Immature natural killer cell (primary cell): ENCODE results near the gene ODAD4. TPM values are rescaled to one million over a fixed set of nuclear protein-coding genes. Genes with fewer than 3 reads are reported as not detected.

Experiments
- DNase-seq, 3 donors: peaks; one replicate each; pipeline ENCODE4 v3.0.0; 2022; ENCODE audit warnings: mixed read lengths in 1 of 3
- H3K27ac Mint-ChIP-seq, 6 donors: one replicate each; pipeline ENCODE4 v1.8.0; 2020; ENCODE audit warnings: mixed read lengths in 6 of 6, mild to moderate bottlenecking in 5 of 6, inconsistent platforms in 4 of 6, moderate library complexity in 3 of 6
- H3K27me3 Mint-ChIP-seq, 3 donors: one replicate each; pipeline ENCODE4 v1.8.0; 2020 to 2021; ENCODE audit warnings: low read depth in 3 of 3, mild to moderate bottlenecking in 3 of 3, mixed read lengths in 3 of 3, moderate library complexity in 3 of 3, inconsistent platforms in 1 of 3
- H3K36me3 Mint-ChIP-seq, 3 donors: one replicate each; pipeline ENCODE4 v1.8.0; 2020; ENCODE audit warnings: mixed read lengths in 3 of 3, inconsistent platforms in 2 of 3, mild to moderate bottlenecking in 2 of 3
- H3K4me1 Mint-ChIP-seq, 2 donors: one replicate each; pipeline ENCODE4 v1.8.0; 2020; ENCODE audit warnings: inconsistent platforms in 2 of 2, mild to moderate bottlenecking in 2 of 2, mixed read lengths in 2 of 2, moderate library complexity in 1 of 2
- H3K4me3 Mint-ChIP-seq, 5 donors: one replicate each; pipeline ENCODE4 v1.8.0; 2020; ENCODE audit warnings: mild to moderate bottlenecking in 5 of 5, mixed read lengths in 5 of 5, inconsistent platforms in 3 of 5, moderate library complexity in 3 of 5
- H3K9me3 Mint-ChIP-seq, 6 donors: one replicate each; pipeline ENCODE4 v1.8.0; 2020; ENCODE audit warnings: mild to moderate bottlenecking in 6 of 6, mixed read lengths in 6 of 6, inconsistent platforms in 4 of 6, moderate library complexity in 3 of 6
- polyA plus RNA-seq, 3 donors: library from polyadenylated mRNA; unstranded; fragments of 300-500 nt; fragmentation: Illumina TruSeq; gene quantifications; one replicate each; pipeline ENCODE4 v1.2.3, GENCODE V29; 2021

Gene ODAD4
- polyA plus RNA-seq, 3 donors from 2014 or later: 0.15 to 0.38 TPM; not detected in 1

DNA sequence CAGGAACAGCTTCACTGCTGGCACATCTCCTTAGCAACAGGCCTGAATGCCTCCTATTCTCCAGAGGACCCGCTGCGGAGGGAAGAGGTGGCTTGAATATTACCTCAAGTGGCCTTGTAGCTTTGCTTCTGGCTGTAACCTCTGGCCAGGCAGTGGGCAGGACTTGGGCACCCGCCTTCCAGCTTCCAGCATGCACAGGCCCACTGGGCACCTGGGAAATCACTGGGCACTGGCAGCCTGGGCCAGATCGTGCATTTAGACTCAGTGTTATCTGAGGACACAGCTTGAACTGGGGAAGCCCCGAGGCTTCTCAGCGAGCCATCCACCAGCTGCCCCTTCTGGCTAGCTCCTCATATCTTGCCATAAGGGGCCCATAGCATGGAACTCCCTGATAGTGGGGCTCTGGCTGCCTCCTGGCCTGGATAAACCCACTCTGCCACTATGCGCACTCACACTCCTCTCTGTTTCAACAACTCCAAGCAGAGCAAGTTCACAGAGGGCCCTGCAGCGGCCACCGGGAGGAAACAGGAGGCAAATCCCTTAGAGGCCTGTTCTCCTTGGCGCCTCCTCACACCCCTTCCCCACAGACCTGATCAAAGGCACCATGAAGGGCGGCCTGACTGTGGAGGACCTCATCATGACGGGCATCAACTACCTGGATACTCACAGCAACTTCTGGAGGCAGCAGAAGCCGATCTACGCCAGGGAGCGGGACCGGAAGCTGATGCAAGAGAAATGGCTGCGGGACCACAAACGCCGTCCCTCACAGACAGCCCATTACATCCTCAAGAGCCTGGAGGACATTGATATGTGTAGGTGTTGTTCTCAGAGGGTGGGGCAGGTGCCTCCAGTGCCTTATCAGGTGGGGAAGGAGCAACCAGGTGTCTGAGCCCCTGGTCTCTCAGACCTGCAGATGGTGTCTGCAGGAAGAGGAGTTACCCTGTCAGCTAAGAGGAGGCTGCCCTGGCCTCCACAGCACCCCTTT lies 7.8 kb downstream of the ODAD4 start:
- H3K4me1 Mint-ChIP-seq: no peaks in the 10 kb centered on the region
- H3K27ac Mint-ChIP-seq: no peak overlapping the region
- H3K36me3 Mint-ChIP-seq: no peaks in the 10 kb centered on the region
- DNase-seq: no peak
- H3K27me3 Mint-ChIP-seq: peaks cover under 1 to 4% (median 2%) of the 10 kb centered on the region in 3 donors
- no peaks in the 10 kb centered on the region for H3K9me3 Mint-ChIP-seq
- H3K4me3 Mint-ChIP-seq: no peak overlapping the region

DNA sequence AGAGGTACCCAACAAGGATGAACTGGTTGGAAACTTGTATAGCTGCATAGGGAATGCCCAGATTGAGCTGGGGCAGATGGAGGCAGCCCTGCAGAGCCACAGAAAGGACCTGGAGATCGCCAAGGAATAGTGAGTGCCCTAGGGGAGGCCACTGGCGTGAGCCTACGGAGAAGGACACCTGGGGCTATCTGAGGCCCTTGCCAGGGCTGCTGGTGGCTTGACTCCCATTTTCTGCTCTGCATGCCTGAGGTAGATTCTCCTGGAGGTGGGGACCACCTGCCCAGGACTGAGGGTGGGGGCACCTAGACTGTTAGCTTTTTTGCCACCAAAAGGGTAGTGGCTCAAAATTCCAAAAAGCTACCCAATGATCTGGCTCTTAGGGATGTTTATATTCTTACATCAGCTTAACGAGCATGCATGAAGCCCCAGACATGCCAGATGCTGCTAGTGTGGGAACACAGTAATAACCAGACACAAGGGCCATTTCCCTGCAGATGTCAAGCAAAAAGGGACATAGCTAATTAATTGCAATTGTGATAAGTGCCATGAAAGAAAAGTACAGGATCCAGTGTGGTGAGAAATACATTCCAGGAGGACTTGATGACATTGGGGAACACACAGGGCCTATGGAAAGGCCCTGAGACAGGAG lies 8.8 kb downstream of the ODAD4 start:
- H3K4me3 Mint-ChIP-seq: no peak overlapping the region
- no peaks in the 10 kb centered on the region for H3K36me3 Mint-ChIP-seq
- no peaks in the 10 kb centered on the region for H3K9me3 Mint-ChIP-seq
- H3K27ac Mint-ChIP-seq: no peak overlapping the region
- no peak for DNase-seq
- no peaks in the 10 kb centered on the region for H3K4me1 Mint-ChIP-seq
- H3K27me3 Mint-ChIP-seq: peaks cover 2 to 4% (median 2%) of the 10 kb centered on the region in 3 donors

DNA sequence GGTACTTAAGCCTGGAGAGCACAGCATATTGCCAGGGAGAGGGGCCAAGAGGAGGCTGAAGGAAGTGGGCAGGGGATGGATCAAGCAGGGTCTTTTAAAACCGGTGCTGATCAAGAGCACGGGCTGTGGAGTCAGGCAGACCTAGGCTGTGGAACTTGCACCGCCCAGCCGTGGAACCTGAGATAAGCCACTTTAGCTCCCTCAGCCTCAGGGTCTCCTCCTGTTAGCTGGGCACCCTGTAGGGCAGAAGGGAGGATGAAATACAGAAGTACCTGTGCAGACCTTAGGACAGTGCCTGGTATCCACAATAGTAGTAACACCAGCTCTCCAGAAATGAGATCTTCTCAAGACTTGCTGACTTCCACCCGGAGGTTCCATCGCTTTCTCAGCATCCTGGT lies 9.3 kb downstream of the ODAD4 start:
- Mint-ChIP-seq H3K4me1 (no peaks in the 10 kb centered on the region), H3K27me3 (peaks cover 2 to 4% (median 2%) of the 10 kb centered on the region in 3 donors), H3K27ac (peak overlapping the region in 1 of 6 donors; percentile 50), H3K4me3 (no peak overlapping the region), H3K9me3 (no peaks in the 10 kb centered on the region), H3K36me3 (no peaks in the 10 kb centered on the region)
- DNase-seq: no peak

DNA sequence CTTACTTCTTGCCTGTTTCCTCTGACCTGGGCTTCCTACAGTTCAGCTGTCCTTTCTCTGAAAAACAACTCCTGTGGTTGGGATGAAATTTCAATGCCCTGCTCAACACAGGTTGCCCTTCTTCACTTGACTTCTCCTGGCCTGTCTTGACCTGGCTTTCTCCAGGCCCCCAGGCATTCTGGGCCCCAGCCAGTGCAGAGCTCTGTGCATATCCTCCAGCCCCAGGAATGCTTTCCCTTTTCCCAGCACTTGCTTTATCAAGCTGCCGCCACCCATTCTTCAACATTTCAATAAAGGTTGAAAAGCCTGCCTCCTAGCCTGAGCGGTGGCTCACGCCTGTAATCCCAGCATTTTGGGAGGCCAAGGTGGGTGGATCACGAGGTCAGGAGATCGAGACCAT lies 10.8 kb downstream of the ODAD4 start:
- Mint-ChIP-seq H3K27ac (no peak overlapping the region), H3K4me3 (no peak overlapping the region)
- DNase-seq: no peak

DNA sequence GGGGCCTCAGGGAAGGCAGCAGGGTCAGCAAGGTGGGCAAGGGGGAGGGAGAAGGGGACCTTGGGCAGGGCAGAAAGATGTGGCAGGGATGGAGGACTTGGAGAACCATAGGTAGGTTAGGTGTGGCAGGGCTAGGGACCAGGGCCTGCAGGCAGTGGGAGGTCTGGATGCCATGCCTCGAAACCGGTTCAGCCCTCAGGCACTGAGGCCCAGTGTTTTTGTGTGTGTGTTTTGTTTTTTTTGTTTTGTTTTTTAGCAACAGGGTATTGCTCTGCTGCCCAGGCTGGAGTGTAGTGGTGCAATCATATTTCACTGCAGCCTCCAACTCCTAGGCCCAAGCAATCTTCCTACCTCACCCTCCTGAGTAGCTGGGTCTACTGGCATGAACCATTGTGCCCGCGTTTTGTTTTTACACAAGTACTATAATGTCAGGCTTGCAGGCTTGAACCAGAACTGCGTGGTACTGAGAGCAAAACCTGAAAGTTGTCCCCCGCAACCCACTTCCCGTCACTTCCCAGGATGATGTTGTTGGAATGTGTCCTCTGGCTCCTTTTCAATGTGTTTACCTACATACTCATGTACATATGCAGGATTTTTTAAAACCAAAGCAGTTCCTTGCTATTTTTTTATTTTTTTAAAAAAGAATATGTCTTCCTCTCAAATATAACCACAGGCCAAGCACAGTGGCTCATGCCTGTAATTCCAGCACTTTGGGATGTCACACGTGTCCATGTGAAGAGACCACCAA lies 12.4 kb downstream of the ODAD4 start:
- H3K9me3 Mint-ChIP-seq: no peaks in the 10 kb centered on the region
- peak overlapping the region in 1 of 6 donors; percentile 24 for H3K27ac Mint-ChIP-seq
- no peaks in the 10 kb centered on the region for H3K4me1 Mint-ChIP-seq
- no peaks in the 10 kb centered on the region for H3K36me3 Mint-ChIP-seq
- no peak overlapping the region for H3K4me3 Mint-ChIP-seq
- DNase-seq: no peak
- H3K27me3 Mint-ChIP-seq: peaks cover 0 to 4% (median 2%) of the 10 kb centered on the region in 3 donors

More for the DNA sequence above, 10.8 kb downstream of the ODAD4 start:
- H3K4me1 Mint-ChIP-seq: no peaks in the 10 kb centered on the region
- no peaks in the 10 kb centered on the region for H3K36me3 Mint-ChIP-seq
- no peaks in the 10 kb centered on the region for H3K9me3 Mint-ChIP-seq
- H3K27me3 Mint-ChIP-seq: peaks cover 2 to 4% (median 2%) of the 10 kb centered on the region in 3 donors

DNA sequence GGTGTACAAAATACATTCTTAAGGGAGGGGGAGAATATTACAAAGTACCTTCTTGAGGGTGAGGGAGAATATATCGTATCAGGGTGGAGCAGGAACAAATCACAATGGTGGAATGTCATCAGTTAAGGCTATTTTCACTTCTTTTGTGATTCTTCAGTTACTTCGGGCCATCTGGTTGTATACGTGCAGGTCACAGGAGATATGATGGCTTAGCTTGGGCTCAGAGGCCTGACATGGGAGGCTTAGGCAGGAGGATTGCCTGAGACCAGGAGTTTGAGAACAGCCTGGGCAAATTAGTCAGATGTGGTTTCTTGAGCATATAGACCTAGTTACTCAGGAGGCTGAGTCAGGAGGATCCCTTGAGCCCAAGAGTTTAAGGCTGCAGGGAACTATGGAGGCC lies 13.1 kb downstream of the ODAD4 start:
- peaks cover 0 to 4% (median 2%) of the 10 kb centered on the region in 3 donors for H3K27me3 Mint-ChIP-seq
- no peak for DNase-seq
- no peaks in the 10 kb centered on the region for H3K36me3 Mint-ChIP-seq
- no peaks in the 10 kb centered on the region for H3K9me3 Mint-ChIP-seq
- H3K4me3 Mint-ChIP-seq: no peak overlapping the region
- H3K27ac Mint-ChIP-seq: peak overlapping the region in 1 of 6 donors; percentile 22
- H3K4me1 Mint-ChIP-seq: no peaks in the 10 kb centered on the region

DNA sequence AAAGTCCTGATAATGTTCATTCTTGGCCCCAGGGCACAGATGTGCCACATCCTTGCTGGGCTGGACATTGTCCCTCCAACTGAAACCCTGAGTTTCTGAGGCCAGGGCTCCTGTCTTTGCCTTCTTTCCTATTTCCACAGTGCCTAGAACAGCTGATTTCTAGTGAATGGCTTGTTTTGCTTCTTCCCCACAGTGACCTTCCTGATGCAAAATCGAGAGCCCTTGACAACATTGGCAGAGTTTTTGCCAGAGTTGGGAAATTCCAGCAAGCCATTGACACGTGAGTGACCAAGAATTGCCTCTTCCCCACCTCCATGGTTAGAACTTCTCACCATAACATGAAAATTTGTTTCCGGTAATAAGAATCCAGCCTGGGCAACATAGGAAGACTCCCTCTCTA lies 14.5 kb downstream of the ODAD4 start:
- Mint-ChIP-seq H3K4me1 (no peaks in the 10 kb centered on the region), H3K9me3 (no peaks in the 10 kb centered on the region), H3K27me3 (peaks cover 0 to 4% (median 2%) of the 10 kb centered on the region in 3 donors), H3K4me3 (no peak overlapping the region), H3K36me3 (no peaks in the 10 kb centered on the region), H3K27ac (no peak overlapping the region)
- no peak for DNase-seq

DNA sequence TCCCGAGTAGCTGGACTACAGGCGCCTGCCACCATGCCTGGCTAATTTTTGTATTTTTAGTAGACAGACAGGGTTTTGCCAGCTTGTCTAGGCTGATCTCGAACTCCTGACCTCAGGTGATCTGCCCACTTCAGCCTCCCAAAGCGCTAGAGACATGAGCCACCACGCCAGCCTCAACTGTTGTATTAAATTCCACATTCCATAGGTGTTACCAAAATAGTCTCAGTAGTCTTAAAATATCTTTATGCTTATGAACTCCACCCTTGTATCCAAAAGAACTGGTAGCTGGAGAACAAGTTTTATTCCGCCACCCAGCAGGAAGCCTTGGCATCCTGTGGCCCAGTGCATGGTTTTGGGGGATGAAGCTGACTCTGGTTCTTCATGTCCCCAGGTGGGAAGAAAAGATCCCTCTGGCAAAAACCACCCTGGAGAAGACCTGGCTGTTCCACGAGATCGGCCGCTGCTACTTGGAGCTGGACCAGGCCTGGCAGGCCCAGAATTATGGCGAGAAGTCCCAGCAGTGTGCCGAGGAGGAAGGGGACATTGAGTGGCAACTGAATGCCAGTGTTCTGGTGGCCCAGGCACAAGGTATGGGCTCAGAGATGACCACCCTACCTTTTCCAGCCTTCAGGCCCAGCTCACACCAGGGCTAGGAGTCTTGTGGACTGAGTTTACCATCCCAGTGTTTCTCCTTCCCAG lies 18.5 kb downstream of the ODAD4 start:
- Mint-ChIP-seq H3K9me3 (no peaks in the 10 kb centered on the region), H3K27ac (no peak overlapping the region), H3K4me1 (no peaks in the 10 kb centered on the region), H3K36me3 (no peaks in the 10 kb centered on the region), H3K27me3 (peaks cover 0 to 3% (median 0%) of the 10 kb centered on the region in 3 donors), H3K4me3 (no peak overlapping the region)
- no peak for DNase-seq

DNA sequence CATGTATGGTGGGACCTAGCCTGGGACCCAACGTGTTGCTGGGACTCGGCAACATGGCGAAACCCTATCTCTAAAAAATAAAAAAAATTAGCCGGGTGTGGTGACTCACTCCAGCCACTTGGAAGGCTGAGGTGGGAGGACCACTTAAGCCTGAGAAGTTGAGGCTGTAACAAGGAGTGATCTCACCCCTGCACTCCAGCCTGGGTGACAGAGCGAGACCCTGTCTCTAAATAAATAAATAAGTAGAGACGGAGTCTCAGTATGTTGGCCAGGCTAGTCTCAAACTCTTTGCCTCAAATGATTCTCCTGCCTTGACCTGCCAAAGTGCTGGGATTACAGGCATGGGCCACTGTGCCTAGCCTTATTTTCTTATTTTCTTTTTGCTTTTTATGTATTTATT lies 26.1 kb downstream of the ODAD4 start:
- no peak for DNase-seq
- H3K36me3 Mint-ChIP-seq: no peaks in the 10 kb centered on the region
- H3K27me3 Mint-ChIP-seq: peaks cover 1 to 5% (median 3%) of the 10 kb centered on the region in 3 donors
- H3K4me1 Mint-ChIP-seq: no peaks in the 10 kb centered on the region
- no peak overlapping the region for H3K27ac Mint-ChIP-seq
- no peak overlapping the region for H3K4me3 Mint-ChIP-seq
- H3K9me3 Mint-ChIP-seq: no peaks in the 10 kb centered on the region

DNA sequence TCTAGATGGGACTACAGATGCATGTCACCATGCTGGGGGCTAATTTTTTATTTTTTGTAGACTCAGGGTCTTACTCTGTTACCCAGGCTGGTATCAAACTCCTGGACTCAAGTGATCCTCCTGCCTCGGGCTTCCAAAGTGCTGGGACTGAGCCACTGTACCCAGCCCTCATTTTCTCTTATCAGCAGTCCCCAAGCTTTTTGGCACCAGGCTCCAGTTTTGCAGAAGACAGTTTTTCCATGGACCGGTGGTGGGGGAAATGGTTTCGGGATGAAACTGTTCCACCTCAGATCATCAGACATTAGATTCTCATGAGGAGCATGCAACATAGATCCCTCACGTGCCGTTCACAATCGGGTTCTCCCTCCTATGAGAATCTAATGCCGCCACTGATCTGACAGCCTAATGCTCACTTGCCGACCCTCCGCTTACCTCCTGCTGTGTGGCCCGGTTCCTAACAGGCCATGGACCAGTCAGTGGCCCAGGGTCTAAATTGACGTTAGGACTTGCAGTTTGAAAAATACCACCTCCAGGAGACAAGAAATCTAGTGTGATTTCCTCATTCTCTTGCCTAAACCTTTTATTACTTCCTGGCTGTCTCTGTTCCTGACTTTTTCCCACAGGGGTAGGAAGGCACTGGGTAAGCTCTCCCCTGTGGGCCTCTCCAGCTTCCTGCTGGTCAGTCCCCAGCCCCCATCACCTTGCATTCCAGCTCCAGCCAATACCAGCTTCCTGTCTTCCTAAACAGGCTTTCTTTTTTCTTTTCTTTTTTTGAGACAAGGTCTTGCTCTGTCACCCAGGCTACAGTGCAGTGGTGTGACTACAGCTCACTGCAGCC lies 26.8 kb downstream of the ODAD4 start:
- Mint-ChIP-seq H3K36me3 (no peaks in the 10 kb centered on the region), H3K4me3 (no peak overlapping the region), H3K27me3 (peaks cover 1 to 5% (median 3%) of the 10 kb centered on the region in 3 donors), H3K27ac (no peak overlapping the region), H3K4me1 (no peaks in the 10 kb centered on the region), H3K9me3 (no peaks in the 10 kb centered on the region)
- no peak for DNase-seq

DNA sequence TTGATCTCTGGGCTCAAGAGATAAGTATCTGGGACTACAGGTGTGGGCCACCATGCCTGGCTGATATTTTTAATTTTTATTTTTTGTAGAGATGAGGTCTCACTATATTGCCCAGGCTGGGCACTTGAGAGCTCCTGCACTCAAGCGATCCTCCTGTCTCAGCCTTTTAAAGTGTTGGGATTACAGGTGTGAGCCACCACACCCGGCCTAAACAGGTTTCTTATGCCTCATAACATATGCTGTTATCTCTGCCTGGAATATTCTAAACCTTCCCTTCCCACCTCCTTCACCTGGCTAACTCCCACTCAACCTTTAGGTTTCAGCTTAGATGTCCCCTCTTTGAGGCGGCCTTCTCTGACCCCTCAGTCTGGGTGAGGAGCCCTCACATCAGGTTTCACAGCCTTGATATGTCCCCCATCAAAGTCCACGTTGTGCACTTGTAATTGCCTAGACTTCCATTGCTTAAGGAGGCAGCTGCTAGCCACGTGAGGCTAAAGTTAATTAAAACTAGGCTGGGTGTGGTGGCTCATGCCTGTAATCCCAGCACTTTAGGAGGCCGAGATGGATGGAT lies 27.5 kb downstream of the ODAD4 start:
- no peaks in the 10 kb centered on the region for H3K4me1 Mint-ChIP-seq
- no peak overlapping the region for H3K4me3 Mint-ChIP-seq
- DNase-seq: no peak
- no peaks in the 10 kb centered on the region for H3K9me3 Mint-ChIP-seq
- H3K27me3 Mint-ChIP-seq: peaks cover 1 to 5% (median 3%) of the 10 kb centered on the region in 3 donors
- H3K36me3 Mint-ChIP-seq: no peaks in the 10 kb centered on the region
- no peak overlapping the region for H3K27ac Mint-ChIP-seq

DNA sequence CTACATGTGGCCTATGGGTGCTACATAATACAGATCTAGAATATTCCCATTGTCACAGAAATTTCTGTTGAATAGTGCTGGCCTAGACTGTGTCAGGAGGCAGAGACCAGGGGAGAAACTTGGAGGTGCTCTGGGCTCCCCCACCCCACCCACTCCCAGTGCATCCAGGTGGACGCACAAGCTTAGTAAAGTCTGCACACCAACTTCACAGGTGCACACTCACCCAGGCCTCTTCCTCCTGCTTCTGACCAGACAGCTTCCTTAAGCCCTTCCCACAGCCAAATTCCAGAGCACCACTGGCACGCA lies 28.6 kb downstream of the ODAD4 start:
- no peaks in the 10 kb centered on the region for H3K4me1 Mint-ChIP-seq
- H3K9me3 Mint-ChIP-seq: no peaks in the 10 kb centered on the region
- H3K4me3 Mint-ChIP-seq: no peak overlapping the region
- no peak for DNase-seq
- H3K36me3 Mint-ChIP-seq: no peaks in the 10 kb centered on the region
- H3K27ac Mint-ChIP-seq: no peak overlapping the region
- H3K27me3 Mint-ChIP-seq: peaks cover 0 to 6% (median 1%) of the 10 kb centered on the region in 3 donors
